ENCODE results near the gene HHLA2.

The HHLA2 gene

DNA sequence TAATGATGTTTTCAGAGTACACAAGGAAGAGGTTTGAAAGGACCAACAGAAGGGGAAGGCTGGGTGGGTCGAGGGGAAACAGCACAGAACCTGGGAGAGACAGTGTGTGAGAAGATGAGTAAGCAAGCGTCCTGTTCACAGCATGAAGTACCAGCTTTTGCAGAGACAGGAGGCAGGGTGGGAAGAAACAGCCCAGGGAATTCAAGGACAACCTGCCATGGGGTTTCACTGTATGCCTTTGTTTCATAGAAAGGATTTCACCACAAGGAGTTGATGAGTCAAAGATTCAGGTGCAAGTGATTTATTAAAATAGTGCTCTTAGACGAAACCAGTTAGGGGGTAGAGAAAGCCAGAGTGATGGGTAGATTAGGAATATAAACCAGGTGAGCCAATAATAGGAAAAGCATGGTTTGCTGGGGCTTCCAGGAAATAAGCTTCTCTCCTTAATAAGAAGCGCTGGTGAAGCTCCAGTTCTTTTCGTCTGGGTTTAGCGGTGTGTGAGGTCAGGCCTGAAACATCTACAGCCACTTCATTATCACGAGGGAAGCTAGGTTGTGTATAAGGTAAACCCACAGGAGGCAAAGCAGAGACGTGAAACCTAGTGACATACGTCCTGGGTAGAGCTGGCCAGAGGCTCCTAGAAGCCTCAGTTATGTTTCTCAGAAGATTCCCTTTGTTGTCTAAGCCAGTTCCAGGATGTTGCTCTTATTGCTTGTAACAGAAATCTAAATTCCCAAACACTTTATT lies 3.9 kb downstream of the HHLA2 start:
- no peak for TF ChIP-seq EP300 (IDR thresholded peaks at IDR 0.05; ENCODE audit: borderline replicate concordance)
- no peak for TF ChIP-seq TAF1 (IDR thresholded peaks at IDR 0.05; ENCODE audit: low read depth)
- TF ChIP-seq YY1 (IDR thresholded peaks at IDR 0.05; ENCODE audit: low read depth): no peak
- TF ChIP-seq, protein P1, sequence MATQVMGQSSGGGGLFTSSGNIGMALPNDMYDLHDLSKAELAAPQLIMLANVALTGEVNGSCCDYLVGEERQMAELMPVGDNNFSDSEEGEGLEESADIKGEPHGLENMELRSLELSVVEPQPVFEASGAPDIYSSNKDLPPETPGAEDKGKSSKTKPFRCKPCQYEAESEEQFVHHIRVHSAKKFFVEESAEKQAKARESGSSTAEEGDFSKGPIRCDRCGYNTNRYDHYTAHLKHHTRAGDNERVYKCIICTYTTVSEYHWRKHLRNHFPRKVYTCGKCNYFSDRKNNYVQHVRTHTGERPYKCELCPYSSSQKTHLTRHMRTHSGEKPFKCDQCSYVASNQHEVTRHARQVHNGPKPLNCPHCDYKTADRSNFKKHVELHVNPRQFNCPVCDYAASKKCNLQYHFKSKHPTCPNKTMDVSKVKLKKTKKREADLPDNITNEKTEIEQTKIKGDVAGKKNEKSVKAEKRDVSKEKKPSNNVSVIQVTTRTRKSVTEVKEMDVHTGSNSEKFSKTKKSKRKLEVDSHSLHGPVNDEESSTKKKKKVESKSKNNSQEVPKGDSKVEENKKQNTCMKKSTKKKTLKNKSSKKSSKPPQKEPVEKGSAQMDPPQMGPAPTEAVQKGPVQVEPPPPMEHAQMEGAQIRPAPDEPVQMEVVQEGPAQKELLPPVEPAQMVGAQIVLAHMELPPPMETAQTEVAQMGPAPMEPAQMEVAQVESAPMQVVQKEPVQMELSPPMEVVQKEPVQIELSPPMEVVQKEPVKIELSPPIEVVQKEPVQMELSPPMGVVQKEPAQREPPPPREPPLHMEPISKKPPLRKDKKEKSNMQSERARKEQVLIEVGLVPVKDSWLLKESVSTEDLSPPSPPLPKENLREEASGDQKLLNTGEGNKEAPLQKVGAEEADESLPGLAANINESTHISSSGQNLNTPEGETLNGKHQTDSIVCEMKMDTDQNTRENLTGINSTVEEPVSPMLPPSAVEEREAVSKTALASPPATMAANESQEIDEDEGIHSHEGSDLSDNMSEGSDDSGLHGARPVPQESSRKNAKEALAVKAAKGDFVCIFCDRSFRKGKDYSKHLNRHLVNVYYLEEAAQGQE (IDR thresholded peaks at IDR 0.05; ENCODE audit: low read depth): no peak
- TF ChIP-seq EGR1 (IDR thresholded peaks at IDR 0.05): no peak
- no peak for TF ChIP-seq FOXM1 (IDR thresholded peaks at IDR 0.05; ENCODE audit: borderline replicate concordance, low read depth)
- TF ChIP-seq, protein P2, sequence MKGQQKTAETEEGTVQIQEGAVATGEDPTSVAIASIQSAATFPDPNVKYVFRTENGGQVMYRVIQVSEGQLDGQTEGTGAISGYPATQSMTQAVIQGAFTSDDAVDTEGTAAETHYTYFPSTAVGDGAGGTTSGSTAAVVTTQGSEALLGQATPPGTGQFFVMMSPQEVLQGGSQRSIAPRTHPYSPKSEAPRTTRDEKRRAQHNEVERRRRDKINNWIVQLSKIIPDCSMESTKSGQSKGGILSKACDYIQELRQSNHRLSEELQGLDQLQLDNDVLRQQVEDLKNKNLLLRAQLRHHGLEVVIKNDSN (IDR thresholded peaks at IDR 0.05): no peak
- no peak for TF ChIP-seq CEBPB (IDR thresholded peaks at IDR 0.05)
- TF ChIP-seq CREB1 (IDR thresholded peaks at IDR 0.05; ENCODE audit: low read depth): no peak
- TF ChIP-seq TCF12 (IDR thresholded peaks at IDR 0.05; ENCODE audit: low read depth): no peak

GRCh38 chr3:108301695-108302404 lies 5.5 kb downstream of the HHLA2 start:
- TF ChIP-seq EP300 (IDR thresholded peaks at IDR 0.05; ENCODE audit: borderline replicate concordance) (no peak), TAF1 (IDR thresholded peaks at IDR 0.05; ENCODE audit: low read depth) (no peak), NFIC (IDR thresholded peaks at IDR 0.05) (no peak)

- TF ChIP-seq YY1 (IDR thresholded peaks at IDR 0.05; ENCODE audit: low read depth) (no peak), MAX (IDR thresholded peaks at IDR 0.05) (no peak)
Observed at GRCh38 chr3:108302570-108302969, 6.2 kb downstream of the HHLA2 start.

GRCh38 chr3:108305484-108306172 lies 9.3 kb downstream of the HHLA2 start:
- TF ChIP-seq RAD21 (IDR thresholded peaks at IDR 0.05; ENCODE audit: low read depth): peak; percentile 48
- TF ChIP-seq, protein P1 (IDR thresholded peaks at IDR 0.05; ENCODE audit: low read depth): no peak
- TF ChIP-seq NFIC (IDR thresholded peaks at IDR 0.05): peak; percentile 36

DNA sequence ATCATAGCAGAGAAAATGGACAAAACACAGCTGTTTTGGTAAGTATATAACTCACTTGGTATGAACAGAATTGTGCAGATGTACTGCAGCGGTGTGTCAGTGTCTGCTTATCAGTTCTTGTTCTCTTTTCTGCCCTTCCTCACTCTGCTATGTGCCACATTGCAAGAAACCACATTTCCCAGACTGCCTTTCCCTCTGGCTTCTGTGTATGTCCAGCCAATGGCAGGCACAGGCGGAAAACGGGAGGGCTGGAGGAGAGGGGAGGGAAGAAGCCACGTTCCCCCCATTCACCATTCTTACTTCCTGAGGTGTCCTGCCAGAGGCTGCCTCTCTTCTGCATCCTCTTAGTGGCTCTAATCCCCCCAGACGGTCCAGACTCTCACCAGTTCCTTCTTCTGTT lies 15.4 kb downstream of the HHLA2 start:
- no peak for TF ChIP-seq FOXM1 (IDR thresholded peaks at IDR 0.05; ENCODE audit: borderline replicate concordance, low read depth)
- TF ChIP-seq, protein P1 (IDR thresholded peaks at IDR 0.05; ENCODE audit: low read depth): no peak
- no peak for TF ChIP-seq MAX (IDR thresholded peaks at IDR 0.05)
- no peak for TF ChIP-seq TCF12 (IDR thresholded peaks at IDR 0.05; ENCODE audit: low read depth)
- no peak for TF ChIP-seq TEAD4 (IDR thresholded peaks at IDR 0.05)
- no peak for TF ChIP-seq CREB1 (IDR thresholded peaks at IDR 0.05; ENCODE audit: low read depth)
